ENCODE data around the gene UHRF1.

Gene UHRF1

GRCh38 chr19:4911786-4912672 is 2.7 kb downstream of the UHRF1 start:
- Histone ChIP-seq H3K36me3 (ENCODE audit: control insufficient read depth in 5 of 5, insufficient read depth in 5 of 5, low read length in 5 of 5) (no peaks in the 10 kb centered on the region), H3K9me3 (ENCODE audit: control insufficient read depth in 5 of 5, low read length in 5 of 5) (no peaks in the 10 kb centered on the region), H3K27me3 (ENCODE audit: control insufficient read depth in 5 of 5, insufficient read depth in 4 of 5, low read length in 5 of 5) (peaks cover 0 to 16% (median 8%) of the 10 kb centered on the region in 5 donors), H3K4me1 (ENCODE audit: control insufficient read depth in 5 of 5, insufficient read depth in 5 of 5, low read length in 5 of 5) (peaks cover 3 to 52% (median 39%) of the 10 kb centered on the region in 5 donors), H3K9ac (ENCODE audit: low read length in 5 of 5) (peak overlapping the region in 2 of 5 donors; percentile 30 to 49), H3K27ac (ENCODE audit: low read depth, low read length) (no peak overlapping the region), H3K4me3 (ENCODE audit: low read depth in 1 of 5, low read length in 5 of 5) (peak overlapping the region; percentile 25 to 67 (median 45))

DNA sequence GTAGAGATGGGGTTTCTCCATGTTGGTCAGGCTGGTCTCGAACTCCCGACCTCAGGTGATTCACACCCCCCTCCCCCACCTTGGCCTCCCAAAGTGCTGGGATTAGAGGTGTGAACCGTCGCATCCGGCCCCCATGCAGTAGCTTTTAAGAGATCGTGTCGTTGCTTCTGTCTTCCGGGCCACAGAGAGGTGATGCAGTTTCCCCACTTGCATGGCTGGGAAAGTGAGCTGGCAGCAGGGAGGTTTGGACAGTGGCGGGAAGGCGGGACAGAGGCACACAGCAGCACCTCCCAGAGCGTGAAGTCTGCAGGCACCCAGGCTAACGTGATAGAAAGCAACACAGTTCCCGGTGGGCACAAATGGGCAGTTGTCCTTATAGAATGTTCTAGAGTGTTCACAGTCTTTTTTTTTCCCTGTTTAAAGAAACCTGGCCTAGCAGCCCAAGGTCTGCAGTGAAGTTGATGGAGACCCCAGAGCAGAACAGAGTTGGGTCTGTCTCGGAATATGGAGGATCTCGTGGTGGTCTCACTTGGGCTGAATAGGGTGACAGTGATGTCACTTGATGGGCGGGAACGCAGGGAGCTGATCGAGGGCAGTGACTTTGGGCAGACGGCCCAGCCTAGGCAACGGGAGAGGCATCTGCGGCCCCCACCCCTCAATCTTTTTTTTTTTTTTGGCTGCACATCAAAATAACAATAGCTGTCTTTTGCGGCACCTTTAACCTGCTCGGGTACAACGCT is 4.9 kb downstream of the UHRF1 start:
- Histone ChIP-seq H3K4me1 (ENCODE audit: control insufficient read depth in 5 of 5, insufficient read depth in 5 of 5, low read length in 5 of 5) (peaks cover 3 to 49% (median 36%) of the 10 kb centered on the region in 5 donors), H3K36me3 (ENCODE audit: control insufficient read depth in 5 of 5, insufficient read depth in 5 of 5, low read length in 5 of 5) (no peaks in the 10 kb centered on the region), H3K4me3 (ENCODE audit: low read depth in 1 of 5, low read length in 5 of 5) (no peak overlapping the region), H3K27ac (ENCODE audit: low read depth, low read length) (no peak overlapping the region), H3K9ac (ENCODE audit: low read length in 5 of 5) (peak overlapping the region in 1 of 5 donors; percentile 14), H3K27me3 (ENCODE audit: control insufficient read depth in 5 of 5, insufficient read depth in 4 of 5, low read length in 5 of 5) (peaks cover 0 to 9% (median 0%) of the 10 kb centered on the region in 5 donors), H3K9me3 (ENCODE audit: control insufficient read depth in 5 of 5, low read length in 5 of 5) (no peaks in the 10 kb centered on the region)

GRCh38 chr19:4914736-4915501 is 5.6 kb downstream of the UHRF1 start:
- peak overlapping the region in 4 of 5 donors; percentile 36 to 67 (median 54) for H3K4me3 ChIP-seq (ENCODE audit: low read depth in 1 of 5, low read length in 5 of 5)
- H3K4me1 ChIP-seq (ENCODE audit: control insufficient read depth in 5 of 5, insufficient read depth in 5 of 5, low read length in 5 of 5) = peaks cover 3 to 43% (median 33%) of the 10 kb centered on the region in 5 donors
- H3K27ac ChIP-seq (ENCODE audit: low read depth, low read length) = no peak overlapping the region

GRCh38 chr19:4916292-4917082 is 7.2 kb downstream of the UHRF1 start:
- H3K36me3 ChIP-seq (ENCODE audit: control insufficient read depth in 5 of 5, insufficient read depth in 5 of 5, low read length in 5 of 5) = no peaks in the 10 kb centered on the region
- H3K27me3 ChIP-seq (ENCODE audit: control insufficient read depth in 5 of 5, insufficient read depth in 4 of 5, low read length in 5 of 5) = peaks cover 0 to 4% (median 0%) of the 10 kb centered on the region in 5 donors
- H3K27ac ChIP-seq (ENCODE audit: low read depth, low read length) = no peak overlapping the region
- H3K4me3 ChIP-seq (ENCODE audit: low read depth in 1 of 5, low read length in 5 of 5) = peak overlapping the region; percentile 39 to 67 (median 55)
- H3K9ac ChIP-seq (ENCODE audit: low read length in 5 of 5) = peak overlapping the region in 3 of 5 donors; percentile 46 to 71 (median 52)
- H3K4me1 ChIP-seq (ENCODE audit: control insufficient read depth in 5 of 5, insufficient read depth in 5 of 5, low read length in 5 of 5) = peaks cover 0 to 30% (median 21%) of the 10 kb centered on the region in 5 donors
- no peaks in the 10 kb centered on the region for H3K9me3 ChIP-seq (ENCODE audit: control insufficient read depth in 5 of 5, low read length in 5 of 5)

More at GRCh38 chr19:4914736-4915501, 5.6 kb downstream of the UHRF1 start:
- no peaks in the 10 kb centered on the region for H3K36me3 ChIP-seq (ENCODE audit: control insufficient read depth in 5 of 5, insufficient read depth in 5 of 5, low read length in 5 of 5)
- no peaks in the 10 kb centered on the region for H3K9me3 ChIP-seq (ENCODE audit: control insufficient read depth in 5 of 5, low read length in 5 of 5)
- H3K9ac ChIP-seq (ENCODE audit: low read length in 5 of 5) = peak overlapping the region in 1 of 5 donors; percentile 14
- peaks cover 0 to 9% (median 0%) of the 10 kb centered on the region in 5 donors for H3K27me3 ChIP-seq (ENCODE audit: control insufficient read depth in 5 of 5, insufficient read depth in 4 of 5, low read length in 5 of 5)

GRCh38 chr19:4922530-4923275 is 13.4 kb downstream of the UHRF1 start:
- no peak overlapping the region for H3K4me3 ChIP-seq (ENCODE audit: low read depth in 1 of 5, low read length in 5 of 5)
- H3K27me3 ChIP-seq (ENCODE audit: control insufficient read depth in 5 of 5, insufficient read depth in 4 of 5, low read length in 5 of 5) = no peaks in the 10 kb centered on the region
- no peaks in the 10 kb centered on the region for H3K4me1 ChIP-seq (ENCODE audit: control insufficient read depth in 5 of 5, insufficient read depth in 5 of 5, low read length in 5 of 5)
- no peak overlapping the region for H3K9ac ChIP-seq (ENCODE audit: low read length in 5 of 5)
- no peaks in the 10 kb centered on the region for H3K36me3 ChIP-seq (ENCODE audit: control insufficient read depth in 5 of 5, insufficient read depth in 5 of 5, low read length in 5 of 5)
- no peaks in the 10 kb centered on the region for H3K9me3 ChIP-seq (ENCODE audit: control insufficient read depth in 5 of 5, low read length in 5 of 5)
- H3K27ac ChIP-seq (ENCODE audit: low read depth, low read length) = no peak overlapping the region

- Histone ChIP-seq H3K36me3 (ENCODE audit: control insufficient read depth in 5 of 5, insufficient read depth in 5 of 5, low read length in 5 of 5) (no peaks in the 10 kb centered on the region), H3K4me1 (ENCODE audit: control insufficient read depth in 5 of 5, insufficient read depth in 5 of 5, low read length in 5 of 5) (no peaks in the 10 kb centered on the region), H3K9me3 (ENCODE audit: control insufficient read depth in 5 of 5, low read length in 5 of 5) (no peaks in the 10 kb centered on the region), H3K4me3 (ENCODE audit: low read depth in 1 of 5, low read length in 5 of 5) (no peak overlapping the region), H3K27ac (ENCODE audit: low read depth, low read length) (no peak overlapping the region), H3K27me3 (ENCODE audit: control insufficient read depth in 5 of 5, insufficient read depth in 4 of 5, low read length in 5 of 5) (no peaks in the 10 kb centered on the region), H3K9ac (ENCODE audit: low read length in 5 of 5) (no peak overlapping the region)
Measured at GRCh38 chr19:4923276-4923747, 14.0 kb downstream of the UHRF1 start.

DNA sequence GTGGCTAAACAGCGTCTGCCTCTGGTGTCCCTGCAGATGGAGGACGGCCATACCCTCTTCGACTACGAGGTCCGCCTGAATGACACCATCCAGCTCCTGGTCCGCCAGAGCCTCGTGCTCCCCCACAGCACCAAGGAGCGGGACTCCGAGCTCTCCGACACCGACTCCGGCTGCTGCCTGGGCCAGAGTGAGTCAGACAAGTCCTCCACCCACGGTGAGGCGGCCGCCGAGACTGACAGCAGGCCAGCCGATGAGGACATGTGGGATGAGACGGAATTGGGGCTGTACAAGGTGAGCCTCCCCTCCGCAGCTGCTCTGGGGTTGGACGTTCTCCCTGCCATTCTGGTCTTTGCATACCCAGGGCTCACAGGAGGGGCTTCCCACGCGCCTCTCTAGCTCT is 19.9 kb downstream of the UHRF1 start:
- H3K36me3 ChIP-seq (ENCODE audit: control insufficient read depth in 5 of 5, insufficient read depth in 5 of 5, low read length in 5 of 5) = no peaks in the 10 kb centered on the region
- H3K4me1 ChIP-seq (ENCODE audit: control insufficient read depth in 5 of 5, insufficient read depth in 5 of 5, low read length in 5 of 5) = no peaks in the 10 kb centered on the region
- H3K9me3 ChIP-seq (ENCODE audit: control insufficient read depth in 5 of 5, low read length in 5 of 5) = no peaks in the 10 kb centered on the region
- no peak overlapping the region for H3K4me3 ChIP-seq (ENCODE audit: low read depth in 1 of 5, low read length in 5 of 5)
- peaks cover 0 to 3% (median 0%) of the 10 kb centered on the region in 5 donors for H3K27me3 ChIP-seq (ENCODE audit: control insufficient read depth in 5 of 5, insufficient read depth in 4 of 5, low read length in 5 of 5)
- no peak overlapping the region for H3K9ac ChIP-seq (ENCODE audit: low read length in 5 of 5)
- H3K27ac ChIP-seq (ENCODE audit: low read depth, low read length) = no peak overlapping the region

DNA sequence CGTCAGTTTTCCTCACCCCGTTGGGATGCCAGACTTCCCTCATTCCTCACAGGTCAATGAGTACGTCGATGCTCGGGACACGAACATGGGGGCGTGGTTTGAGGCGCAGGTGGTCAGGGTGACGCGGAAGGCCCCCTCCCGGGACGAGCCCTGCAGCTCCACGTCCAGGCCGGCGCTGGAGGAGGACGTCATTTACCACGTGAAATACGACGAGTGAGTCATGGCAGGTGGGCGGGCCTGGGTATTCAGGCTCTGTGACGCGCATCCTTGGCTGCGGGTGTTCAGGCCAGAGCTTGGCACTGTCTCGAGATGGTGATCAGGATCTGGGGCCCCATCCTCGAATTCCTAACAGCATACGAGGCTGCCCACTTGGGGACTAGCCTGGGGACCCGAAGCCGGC is 21.4 kb downstream of the UHRF1 start:
- H3K9ac ChIP-seq (ENCODE audit: low read length in 5 of 5) = no peak overlapping the region
- peaks cover 0 to 3% (median 0%) of the 10 kb centered on the region in 5 donors for H3K27me3 ChIP-seq (ENCODE audit: control insufficient read depth in 5 of 5, insufficient read depth in 4 of 5, low read length in 5 of 5)
- H3K27ac ChIP-seq (ENCODE audit: low read depth, low read length) = no peak overlapping the region
- no peaks in the 10 kb centered on the region for H3K36me3 ChIP-seq (ENCODE audit: control insufficient read depth in 5 of 5, insufficient read depth in 5 of 5, low read length in 5 of 5)
- H3K4me1 ChIP-seq (ENCODE audit: control insufficient read depth in 5 of 5, insufficient read depth in 5 of 5, low read length in 5 of 5) = no peaks in the 10 kb centered on the region
- no peaks in the 10 kb centered on the region for H3K9me3 ChIP-seq (ENCODE audit: control insufficient read depth in 5 of 5, low read length in 5 of 5)
- no peak overlapping the region for H3K4me3 ChIP-seq (ENCODE audit: low read depth in 1 of 5, low read length in 5 of 5)
